H54 (cell line): ENCODE measurements around the gene JAG1.

ENCODE experiments used
- DNase-seq: peaks from one replicate; pipeline ENCODE4 v3.0.0; 2011; ENCODE audit warnings: low spot score, mixed read lengths; ENCODE audit not compliant: insufficient read length
- FAIRE-seq: peaks from 3 replicates; lab custom pipeline; 2011; peaks lifted over from hg19 to GRCh38; lab: Jason Lieb, UNC
- POLR2A ChIP-seq: IDR thresholded peaks from 2 replicates; pipeline ENCODE4 v1.6.1; 2011; ENCODE audit warnings: low read depth, mild to moderate bottlenecking, low read length

The JAG1 gene

GRCh38 chr20:10639077-10639736 is 34.6 kb downstream of the JAG1 start:
- no peak for FAIRE-seq
- TF ChIP-seq POLR2A = no peak
- no peak for DNase-seq

GRCh38 chr20:10637563-10637962 is 36.2 kb downstream of the JAG1 start:
- no peak for TF ChIP-seq POLR2A
- no peak for FAIRE-seq
- no peak for DNase-seq

- FAIRE-seq = no peak
- no peak for TF ChIP-seq POLR2A
- no peak for DNase-seq
Measured at GRCh38 chr20:10637031-10637559, 36.7 kb downstream of the JAG1 start.

GRCh38 chr20:10636326-10636818 is 37.4 kb downstream of the JAG1 start:
- FAIRE-seq (no peak), DNase-seq (no peak)
- TF ChIP-seq POLR2A = no peak

GRCh38 chr20:10635476-10636208 is 38.2 kb downstream of the JAG1 start:
- DNase-seq (no peak), FAIRE-seq (no peak)
- TF ChIP-seq POLR2A = no peak

GRCh38 chr20:10634683-10635411 is 39.0 kb downstream of the JAG1 start:
- FAIRE-seq = no peak
- TF ChIP-seq POLR2A = no peak
- DNase-seq = no peak

GRCh38 chr20:10634211-10634610 is 39.6 kb downstream of the JAG1 start:
- no peak for FAIRE-seq
- DNase-seq = no peak
- no peak for TF ChIP-seq POLR2A

GRCh38 chr20:10633718-10634117 is 40.1 kb downstream of the JAG1 start:
- FAIRE-seq (no peak), DNase-seq (no peak)
- no peak for TF ChIP-seq POLR2A

GRCh38 chr20:10632721-10633509 is 40.9 kb downstream of the JAG1 start:
- TF ChIP-seq POLR2A = no peak
- FAIRE-seq (no peak), DNase-seq (no peak)

GRCh38 chr20:10631126-10631525 is 42.7 kb downstream of the JAG1 start:
- DNase-seq = no peak
- FAIRE-seq = no peak
- no peak for TF ChIP-seq POLR2A

GRCh38 chr20:10629946-10630650 is 43.7 kb downstream of the JAG1 start:
- DNase-seq = no peak
- TF ChIP-seq POLR2A = no peak
- no peak for FAIRE-seq

- DNase-seq (no peak), FAIRE-seq (no peak)
- TF ChIP-seq POLR2A = no peak
Measured at GRCh38 chr20:10626896-10627295, 46.9 kb downstream of the JAG1 start.

- no peak for TF ChIP-seq POLR2A
- no peak for FAIRE-seq
- no peak for DNase-seq
Measured at GRCh38 chr20:10625641-10626040, 48.2 kb downstream of the JAG1 start.
